ENCODE data around the gene SMYD3. TPM values are rescaled to one million over a fixed set of nuclear protein-coding genes. Genes with fewer than 3 reads are reported as not detected.

The SMYD3 gene
- total RNA-seq, 1 donor, result 171 TPM

DNA sequence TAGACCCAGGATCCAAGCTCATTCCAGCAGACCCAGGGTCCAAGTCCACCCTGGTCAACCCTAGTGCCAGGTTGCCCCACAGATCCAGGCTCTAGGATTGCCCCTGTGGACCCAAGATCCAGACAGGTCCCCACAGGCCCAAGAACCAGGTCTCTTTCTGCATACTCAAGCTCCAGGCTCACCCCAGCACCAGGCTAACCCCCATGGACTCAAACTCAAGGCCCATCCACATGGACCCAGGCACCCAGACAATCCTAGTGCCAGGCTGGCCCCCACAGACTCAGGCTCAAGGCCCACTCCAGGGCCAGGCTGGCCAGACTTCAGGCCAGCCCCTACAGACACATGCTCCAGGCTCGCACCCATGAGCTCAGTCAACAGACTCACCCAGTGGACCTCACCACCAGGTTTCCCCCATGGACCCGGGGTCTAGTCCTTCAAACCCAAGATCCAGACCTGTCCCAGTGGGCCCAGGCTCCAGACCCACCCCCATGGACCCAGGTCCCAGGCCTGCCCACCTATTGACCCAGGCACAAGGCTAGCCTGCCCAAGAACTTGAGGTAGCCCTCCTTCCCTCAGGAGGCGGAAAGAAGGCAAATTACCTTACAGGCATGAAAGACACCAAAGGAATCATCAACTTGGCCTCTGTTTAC is 124.4 kb downstream of the SMYD3 start:
- H3K4me2 ChIP-seq (ENCODE audit: insufficient read depth, low read length), result no peak overlapping the region
- no peaks in the 10 kb centered on the region for H4K20me1 ChIP-seq (ENCODE audit: insufficient read depth, low read length)
- peaks cover 33% of the 10 kb centered on the region for H3K79me2 ChIP-seq (ENCODE audit: insufficient read depth, low read length)
- TF ChIP-seq, protein P1, sequence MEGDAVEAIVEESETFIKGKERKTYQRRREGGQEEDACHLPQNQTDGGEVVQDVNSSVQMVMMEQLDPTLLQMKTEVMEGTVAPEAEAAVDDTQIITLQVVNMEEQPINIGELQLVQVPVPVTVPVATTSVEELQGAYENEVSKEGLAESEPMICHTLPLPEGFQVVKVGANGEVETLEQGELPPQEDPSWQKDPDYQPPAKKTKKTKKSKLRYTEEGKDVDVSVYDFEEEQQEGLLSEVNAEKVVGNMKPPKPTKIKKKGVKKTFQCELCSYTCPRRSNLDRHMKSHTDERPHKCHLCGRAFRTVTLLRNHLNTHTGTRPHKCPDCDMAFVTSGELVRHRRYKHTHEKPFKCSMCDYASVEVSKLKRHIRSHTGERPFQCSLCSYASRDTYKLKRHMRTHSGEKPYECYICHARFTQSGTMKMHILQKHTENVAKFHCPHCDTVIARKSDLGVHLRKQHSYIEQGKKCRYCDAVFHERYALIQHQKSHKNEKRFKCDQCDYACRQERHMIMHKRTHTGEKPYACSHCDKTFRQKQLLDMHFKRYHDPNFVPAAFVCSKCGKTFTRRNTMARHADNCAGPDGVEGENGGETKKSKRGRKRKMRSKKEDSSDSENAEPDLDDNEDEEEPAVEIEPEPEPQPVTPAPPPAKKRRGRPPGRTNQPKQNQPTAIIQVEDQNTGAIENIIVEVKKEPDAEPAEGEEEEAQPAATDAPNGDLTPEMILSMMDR (IDR thresholded peaks at IDR 0.05; ENCODE audit: extremely low read depth, low read depth, low read length), result no peak
- H3K4me3 ChIP-seq (ENCODE audit: insufficient read depth, low read length), result no peak overlapping the region
- no peaks in the 10 kb centered on the region for H3K4me1 ChIP-seq (ENCODE audit: insufficient read depth, low read length)
- no peak overlapping the region for H2AFZ ChIP-seq (ENCODE audit: low read length)
- H3K27me3 ChIP-seq (ENCODE audit: insufficient read depth, low read length), result no peaks in the 10 kb centered on the region
- no peak for DNase-seq (ENCODE audit: insufficient read length, low spot score, missing footprints)
- H3K36me3 ChIP-seq (ENCODE audit: insufficient read depth, low read length), result peaks cover 8% of the 10 kb centered on the region
- H3K9me3 ChIP-seq (ENCODE audit: low read depth, low read length), result no peaks in the 10 kb centered on the region
- no peak overlapping the region for H3K27ac ChIP-seq (ENCODE audit: low read depth, low read length)

- TF ChIP-seq, protein P1 (IDR thresholded peaks at IDR 0.05; ENCODE audit: extremely low read depth, low read depth, low read length), result no peak
- Histone ChIP-seq H3K79me2 (ENCODE audit: insufficient read depth, low read length) (peaks cover 33% of the 10 kb centered on the region), H3K9me3 (ENCODE audit: low read depth, low read length) (no peaks in the 10 kb centered on the region)
Observed at GRCh38 chr1:246381452-246381851, 125.6 kb downstream of the SMYD3 start.

GRCh38 chr1:246377625-246378153 is 129.4 kb downstream of the SMYD3 start:
- no peak overlapping the region for H3K4me2 ChIP-seq (ENCODE audit: insufficient read depth, low read length)
- H3K4me1 ChIP-seq (ENCODE audit: insufficient read depth, low read length), result no peaks in the 10 kb centered on the region
- no peaks in the 10 kb centered on the region for H4K20me1 ChIP-seq (ENCODE audit: insufficient read depth, low read length)
- no peak for DNase-seq (ENCODE audit: insufficient read length, low spot score, missing footprints)
- TF ChIP-seq, protein P1 (IDR thresholded peaks at IDR 0.05; ENCODE audit: extremely low read depth, low read depth, low read length), result no peak
- H3K79me2 ChIP-seq (ENCODE audit: insufficient read depth, low read length), result peaks cover 25% of the 10 kb centered on the region
- H3K27me3 ChIP-seq (ENCODE audit: insufficient read depth, low read length), result no peaks in the 10 kb centered on the region
- no peak overlapping the region for H2AFZ ChIP-seq (ENCODE audit: low read length)
- no peak overlapping the region for H3K4me3 ChIP-seq (ENCODE audit: insufficient read depth, low read length)
- H3K36me3 ChIP-seq (ENCODE audit: insufficient read depth, low read length), result peaks cover 8% of the 10 kb centered on the region
- H3K9me3 ChIP-seq (ENCODE audit: low read depth, low read length), result no peaks in the 10 kb centered on the region
- no peak overlapping the region for H3K27ac ChIP-seq (ENCODE audit: low read depth, low read length)

More at GRCh38 chr1:246381452-246381851, 125.6 kb downstream of the SMYD3 start:
- Histone ChIP-seq H3K4me1 (ENCODE audit: insufficient read depth, low read length) (no peaks in the 10 kb centered on the region), H3K4me2 (ENCODE audit: insufficient read depth, low read length) (no peak overlapping the region), H3K27me3 (ENCODE audit: insufficient read depth, low read length) (no peaks in the 10 kb centered on the region), H4K20me1 (ENCODE audit: insufficient read depth, low read length) (no peaks in the 10 kb centered on the region), H3K4me3 (ENCODE audit: insufficient read depth, low read length) (no peak overlapping the region), H2AFZ (ENCODE audit: low read length) (no peak overlapping the region), H3K36me3 (ENCODE audit: insufficient read depth, low read length) (peaks cover 8% of the 10 kb centered on the region), H3K27ac (ENCODE audit: low read depth, low read length) (no peak overlapping the region)
- no peak for DNase-seq (ENCODE audit: insufficient read length, low spot score, missing footprints)

DNA sequence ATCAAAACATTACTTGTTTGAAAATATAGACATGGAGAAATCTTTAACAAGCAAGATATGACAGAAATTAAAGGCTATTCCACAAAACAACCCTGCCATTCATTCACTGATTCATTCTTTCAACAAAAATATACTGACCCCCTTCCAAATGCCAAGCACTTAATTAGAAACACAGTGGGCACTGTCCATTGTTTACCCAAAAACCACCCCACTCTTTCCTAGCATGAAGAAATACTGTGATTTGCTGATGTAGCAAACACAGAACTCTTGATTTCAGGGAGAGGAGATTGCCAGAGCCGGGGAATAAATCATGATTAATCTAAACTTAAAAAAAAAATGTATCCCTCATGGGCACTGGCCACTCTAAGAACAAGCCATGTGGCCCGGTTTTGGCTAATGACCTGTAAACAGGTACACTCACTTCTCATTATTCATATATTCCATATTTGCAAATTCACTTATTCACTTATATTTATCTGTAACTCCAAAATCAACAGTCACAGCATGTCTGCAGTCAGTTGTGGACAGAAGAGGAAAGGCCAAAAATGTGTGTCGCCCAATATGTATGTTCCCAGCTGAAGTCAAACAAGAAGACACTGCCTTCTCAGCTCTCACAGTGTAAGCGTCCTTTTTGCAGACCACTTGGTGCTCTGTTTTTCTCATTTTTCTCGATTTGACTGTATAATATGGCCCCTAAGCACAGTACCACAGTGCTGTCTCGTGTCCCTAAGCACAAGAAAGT is 133.1 kb downstream of the SMYD3 start:
- TF ChIP-seq, protein P1 (IDR thresholded peaks at IDR 0.05; ENCODE audit: extremely low read depth, low read depth, low read length), result no peak
- H3K4me1 ChIP-seq (ENCODE audit: insufficient read depth, low read length), result no peaks in the 10 kb centered on the region
- no peaks in the 10 kb centered on the region for H3K9me3 ChIP-seq (ENCODE audit: low read depth, low read length)
- H3K79me2 ChIP-seq (ENCODE audit: insufficient read depth, low read length), result peaks cover 8% of the 10 kb centered on the region
- no peaks in the 10 kb centered on the region for H4K20me1 ChIP-seq (ENCODE audit: insufficient read depth, low read length)
- no peak overlapping the region for H3K27ac ChIP-seq (ENCODE audit: low read depth, low read length)
- H2AFZ ChIP-seq (ENCODE audit: low read length), result no peak overlapping the region
- no peaks in the 10 kb centered on the region for H3K36me3 ChIP-seq (ENCODE audit: insufficient read depth, low read length)
- no peak overlapping the region for H3K4me3 ChIP-seq (ENCODE audit: insufficient read depth, low read length)
- DNase-seq (ENCODE audit: insufficient read length, low spot score, missing footprints), result no peak
- no peaks in the 10 kb centered on the region for H3K27me3 ChIP-seq (ENCODE audit: insufficient read depth, low read length)
- H3K4me2 ChIP-seq (ENCODE audit: insufficient read depth, low read length), result no peak overlapping the region
